Measurements from ENCODE around the gene GATB.

GATB gene

GRCh38 chr4:151708100-151708499 lies 52.7 kb downstream of the GATB start:
- POLR2A ChIA-PET, result interaction anchor here (0.6 kb wide), 1 partner anchor 18 kb away, joined by 3 read pairs; no protein-coding TSS in a partner anchor
- CTCF ChIA-PET, result no interaction called here
- TF ChIP-seq CTCF (IDR thresholded peaks at IDR 0.05; ENCODE audit: insufficient read depth, low read length, missing control alignments), result no peak
- no peak for DNase-seq (ENCODE audit: low read depth, low spot score)
- no peak overlapping the region for H3K4me3 ChIP-seq (ENCODE audit: low read depth, low read length)

GRCh38 chr4:151703401-151703800 lies 57.4 kb downstream of the GATB start:
- CTCF ChIA-PET, result no interaction called here
- POLR2A ChIA-PET, result interaction anchor here (0.6 kb wide), 1 partner anchor 13 kb away, joined by 3 read pairs; no protein-coding TSS in a partner anchor

GRCh38 chr4:151702256-151702655 lies 58.6 kb downstream of the GATB start:
- ChIA-PET POLR2A (no interaction called here), CTCF (no interaction called here)
- no peak for DNase-seq (ENCODE audit: low read depth, low spot score)
- no peak overlapping the region for H3K4me3 ChIP-seq (ENCODE audit: low read depth, low read length)
- no peak for TF ChIP-seq CTCF (IDR thresholded peaks at IDR 0.05; ENCODE audit: insufficient read depth, low read length, missing control alignments)

More at GRCh38 chr4:151703401-151703800, 57.4 kb downstream of the GATB start:
- H3K4me3 ChIP-seq (ENCODE audit: low read depth, low read length), result no peak overlapping the region
- TF ChIP-seq CTCF (IDR thresholded peaks at IDR 0.05; ENCODE audit: insufficient read depth, low read length, missing control alignments), result no peak
- no peak for DNase-seq (ENCODE audit: low read depth, low spot score)

GRCh38 chr4:151700566-151701316 lies 60.1 kb downstream of the GATB start:
- H3K4me3 ChIP-seq (ENCODE audit: low read depth, low read length), result no peak overlapping the region
- ChIA-PET CTCF (no interaction called here), POLR2A (no interaction called here)
- TF ChIP-seq CTCF (IDR thresholded peaks at IDR 0.05; ENCODE audit: insufficient read depth, low read length, missing control alignments), result no peak
- no peak for DNase-seq (ENCODE audit: low read depth, low spot score)

- POLR2A ChIA-PET, result no interaction called here
- no peak for TF ChIP-seq CTCF (IDR thresholded peaks at IDR 0.05; ENCODE audit: insufficient read depth, low read length, missing control alignments)
- H3K4me3 ChIP-seq (ENCODE audit: low read depth, low read length), result no peak overlapping the region
- CTCF ChIA-PET, result no interaction called here
- no peak for DNase-seq (ENCODE audit: low read depth, low spot score)
These were observed 62.6 kb downstream of the GATB start for GRCh38 chr4:151698213-151698612.

- DNase-seq (ENCODE audit: low read depth, low spot score), result no peak
- CTCF ChIA-PET, result no interaction called here
- H3K4me3 ChIP-seq (ENCODE audit: low read depth, low read length), result no peak overlapping the region
- no peak for TF ChIP-seq CTCF (IDR thresholded peaks at IDR 0.05; ENCODE audit: insufficient read depth, low read length, missing control alignments)
- POLR2A ChIA-PET, result no interaction called here
These were observed 65.7 kb downstream of the GATB start for GRCh38 chr4:151694961-151695720.

Measured in AG04449 (cell line).